ENCODE results near the gene TGM2. TPM values are rescaled to one million over a fixed set of nuclear protein-coding genes. Genes with fewer than 3 reads are reported as not detected.

Gene TGM2
- total and polyA plus RNA-seq, 2 experiments from 2014 or later: 119 to 275 TPM

DNA sequence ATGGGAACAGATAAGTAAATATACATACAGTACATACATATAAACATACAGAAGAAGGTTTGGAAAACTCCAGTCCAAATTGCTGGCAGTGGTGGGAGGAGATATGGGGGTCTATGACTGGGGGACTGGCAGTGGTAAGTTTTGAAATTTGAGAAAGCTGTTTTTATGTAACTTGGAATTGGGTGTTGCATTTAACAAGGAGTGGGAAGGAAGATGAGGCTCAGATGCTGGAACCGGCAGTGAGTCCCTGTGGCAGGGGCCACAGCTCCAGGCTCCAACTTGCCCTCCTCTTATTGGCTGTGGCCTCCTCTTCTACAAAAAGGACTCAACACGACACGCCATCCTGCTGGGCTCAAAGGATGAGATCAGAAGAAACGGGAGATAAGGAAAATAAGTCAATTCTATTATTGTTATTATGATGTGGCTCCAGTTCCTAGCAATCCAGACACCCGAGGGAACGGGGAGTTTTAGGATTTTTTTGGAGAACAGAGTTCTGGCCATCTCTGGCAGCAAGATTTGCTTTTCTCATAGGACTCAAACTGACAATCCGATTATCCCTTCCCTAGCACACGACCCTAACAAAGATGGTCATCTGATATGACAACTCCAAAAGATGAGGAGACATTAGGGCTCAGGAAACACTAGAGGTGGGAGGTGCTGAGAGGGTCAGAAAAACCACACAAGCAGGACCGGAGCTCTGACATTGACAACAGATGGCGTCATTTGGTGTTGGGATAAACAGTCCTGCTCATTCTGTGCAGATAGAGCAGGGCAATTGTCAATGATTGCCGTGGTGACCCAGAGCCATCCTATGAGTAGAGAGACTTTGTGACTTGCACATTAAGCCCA is 6.0 kb upstream of the TGM2 start:
- no peak for TF ChIP-seq CTCF (IDR thresholded peaks at IDR 0.05; ENCODE audit: low read depth, low read length)
- Histone ChIP-seq H3K36me3 (no peaks in the 10 kb centered on the region), H3K27ac (no peak overlapping the region)

GRCh38 chr20:38170219-38170825 is 5.3 kb upstream of the TGM2 start:
- H3K36me3 ChIP-seq: no peaks in the 10 kb centered on the region
- H3K9me3 ChIP-seq (ENCODE audit: low read depth): no peaks in the 10 kb centered on the region
- peaks cover 5% of the 10 kb centered on the region for H3K4me1 ChIP-seq (ENCODE audit: low read depth)
- no peak for DNase-seq (ENCODE audit: low read depth in 1 of 2, low spot score in 1 of 2)
- TF ChIP-seq CTCF (IDR thresholded peaks at IDR 0.05; ENCODE audit: low read depth, low read length): no peak
- no peaks in the 10 kb centered on the region for H3K27me3 ChIP-seq
- H3K27ac ChIP-seq: no peak overlapping the region
- no peak overlapping the region for H3K4me3 ChIP-seq

More for the DNA sequence above, 6.0 kb upstream of the TGM2 start:
- no peaks in the 10 kb centered on the region for H3K9me3 ChIP-seq (ENCODE audit: low read depth)
- H3K4me1 ChIP-seq (ENCODE audit: low read depth): peaks cover 5% of the 10 kb centered on the region
- DNase-seq (ENCODE audit: low read depth in 1 of 2, low spot score in 1 of 2): no peak
- H3K27me3 ChIP-seq: no peaks in the 10 kb centered on the region
- H3K4me3 ChIP-seq: no peak overlapping the region

DNA sequence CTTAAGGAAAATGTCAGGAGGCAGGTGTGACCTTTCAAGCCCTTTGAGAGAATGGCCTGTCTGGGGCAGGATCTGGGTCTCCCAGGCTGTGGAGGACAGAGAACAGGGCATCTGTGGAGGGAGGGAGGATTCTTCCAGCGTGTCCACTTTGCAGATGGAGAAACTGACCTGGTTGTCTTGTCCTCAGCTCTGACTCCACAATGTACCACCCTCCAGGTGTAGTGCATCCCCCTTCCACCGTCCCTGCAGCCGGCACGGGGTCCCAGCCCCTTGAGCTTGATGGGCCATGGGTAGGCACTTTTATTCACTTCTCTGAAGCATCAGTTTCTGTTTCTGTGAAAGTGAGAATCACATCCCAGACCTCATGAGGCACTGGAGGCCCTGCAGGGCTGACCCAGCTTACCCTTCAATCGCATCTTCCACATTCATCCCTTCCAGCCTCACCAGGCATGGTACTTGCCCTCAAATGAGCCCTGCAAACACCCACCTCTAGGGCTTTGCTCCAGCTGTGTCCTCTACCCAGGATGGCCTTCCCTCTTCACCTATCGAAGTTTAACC is 4.6 kb upstream of the TGM2 start:
- Histone ChIP-seq H3K36me3 (no peaks in the 10 kb centered on the region), H3K27ac (no peak overlapping the region), H3K4me1 (ENCODE audit: low read depth) (peaks cover 7% of the 10 kb centered on the region), H3K4me3 (no peak overlapping the region), H3K27me3 (no peaks in the 10 kb centered on the region), H3K9me3 (ENCODE audit: low read depth) (no peaks in the 10 kb centered on the region)
- no peak for DNase-seq (ENCODE audit: low read depth in 1 of 2, low spot score in 1 of 2)
- no peak for TF ChIP-seq CTCF (IDR thresholded peaks at IDR 0.05; ENCODE audit: low read depth, low read length)

- Histone ChIP-seq H3K27ac (no peak overlapping the region), H3K9me3 (ENCODE audit: low read depth) (no peaks in the 10 kb centered on the region), H3K36me3 (no peaks in the 10 kb centered on the region), H3K4me1 (ENCODE audit: low read depth) (peaks cover 14% of the 10 kb centered on the region), H3K27me3 (no peaks in the 10 kb centered on the region), H3K4me3 (no peak overlapping the region)
- no peak for TF ChIP-seq CTCF (IDR thresholded peaks at IDR 0.05; ENCODE audit: low read depth, low read length)
- no peak for DNase-seq (ENCODE audit: low read depth in 1 of 2, low spot score in 1 of 2)
Measured at GRCh38 chr20:38168791-38169589, 3.9 kb upstream of the TGM2 start.

All from cardiac muscle cell (in vitro differentiated cells and primary cell).